GM19193 (cell line): Measurements from ENCODE around the gene STPG4.

ENCODE experiments used
- POLR2A ChIP-seq: IDR thresholded peaks from 4 replicates; pipeline ENCODE4 v1.6.1; 2011; ENCODE audit not compliant: insufficient read depth, insufficient read length; ENCODE audit errors: extremely low read depth

STPG4 gene

GRCh38 chr2:47058003-47058931 lies 96.8 kb downstream of the STPG4 start:
- TF ChIP-seq POLR2A: no peak

- no peak for TF ChIP-seq POLR2A
These were observed 97.5 kb downstream of the STPG4 start for GRCh38 chr2:47057687-47058002.

GRCh38 chr2:47056868-47057686 lies 98.0 kb downstream of the STPG4 start:
- TF ChIP-seq POLR2A: no peak

GRCh38 chr2:47056374-47056773 lies 98.7 kb downstream of the STPG4 start:
- TF ChIP-seq POLR2A: no peak

- TF ChIP-seq POLR2A: no peak
These were observed 100.2 kb downstream of the STPG4 start for GRCh38 chr2:47054868-47055267.

- no peak for TF ChIP-seq POLR2A
These were observed 101.0 kb downstream of the STPG4 start for GRCh38 chr2:47054036-47054555.

GRCh38 chr2:47052847-47053246 lies 102.3 kb downstream of the STPG4 start:
- no peak for TF ChIP-seq POLR2A

GRCh38 chr2:47051562-47051961 lies 103.5 kb downstream of the STPG4 start:
- no peak for TF ChIP-seq POLR2A

GRCh38 chr2:47050762-47051161 lies 104.3 kb downstream of the STPG4 start:
- TF ChIP-seq POLR2A: no peak

GRCh38 chr2:47050021-47050760 lies 104.9 kb downstream of the STPG4 start:
- TF ChIP-seq POLR2A: no peak

- TF ChIP-seq POLR2A: no peak
These were observed 105.6 kb downstream of the STPG4 start for GRCh38 chr2:47049502-47049901.

- TF ChIP-seq POLR2A: no peak
These were observed 106.2 kb downstream of the STPG4 start for GRCh38 chr2:47048801-47049480.

GRCh38 chr2:47046271-47046670 lies 108.8 kb downstream of the STPG4 start:
- TF ChIP-seq POLR2A: no peak

- TF ChIP-seq POLR2A: no peak
These were observed 111.2 kb downstream of the STPG4 start for GRCh38 chr2:47043891-47044239.

- TF ChIP-seq POLR2A: no peak
These were observed 111.8 kb downstream of the STPG4 start for GRCh38 chr2:47043142-47043890.
